ENCODE data around the gene SUGP1. TPM values are rescaled to one million over a fixed set of nuclear protein-coding genes. Genes with fewer than 3 reads are reported as not detected.

SUGP1 gene
- polyA plus RNA-seq, 3 donors = 17.4 to 38.8 (median 18.1) TPM

DNA sequence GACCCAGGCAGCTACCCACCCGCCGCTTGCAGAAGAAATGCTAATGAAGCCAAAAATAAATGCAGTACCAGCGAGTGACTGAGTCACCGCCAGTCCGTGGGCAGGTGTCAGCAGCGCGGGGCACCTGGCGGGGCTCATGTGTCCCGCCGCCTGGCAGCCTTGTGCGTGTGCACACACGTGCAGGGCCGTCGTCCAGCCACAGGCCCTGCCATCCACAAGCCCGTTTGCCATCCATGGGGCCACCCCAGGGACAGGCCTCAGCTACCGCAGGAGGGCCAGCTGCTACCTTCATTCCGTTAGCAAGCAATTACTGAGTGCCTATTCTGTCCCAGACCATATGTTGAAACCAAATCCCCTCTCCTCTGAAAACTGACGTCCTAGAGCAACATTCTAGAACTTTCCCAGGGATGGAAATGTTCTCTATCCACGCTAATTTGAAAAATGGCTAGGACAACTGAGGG is 88.0 kb downstream of the SUGP1 start:
- intact Hi-C loops (cut with micrococcal nuclease) = no loop called here
- no peak overlapping the region for H3K9ac ChIP-seq (ENCODE audit: insufficient read depth, low read length, poor library complexity, severe bottlenecking)
- peaks cover 21 to 29% of the 10 kb centered on the region in 2 donors for H3K9me3 ChIP-seq (replicated peaks in 1 of 2; ENCODE audit: control insufficient read depth in 1 of 2, insufficient read depth in 1 of 2, low read length in 2 of 2)
- no peak overlapping the region for H3K4me3 Mint-ChIP-seq
- no peaks in the 10 kb centered on the region for H3K36me3 Mint-ChIP-seq
- TF ChIP-seq, protein P1, sequence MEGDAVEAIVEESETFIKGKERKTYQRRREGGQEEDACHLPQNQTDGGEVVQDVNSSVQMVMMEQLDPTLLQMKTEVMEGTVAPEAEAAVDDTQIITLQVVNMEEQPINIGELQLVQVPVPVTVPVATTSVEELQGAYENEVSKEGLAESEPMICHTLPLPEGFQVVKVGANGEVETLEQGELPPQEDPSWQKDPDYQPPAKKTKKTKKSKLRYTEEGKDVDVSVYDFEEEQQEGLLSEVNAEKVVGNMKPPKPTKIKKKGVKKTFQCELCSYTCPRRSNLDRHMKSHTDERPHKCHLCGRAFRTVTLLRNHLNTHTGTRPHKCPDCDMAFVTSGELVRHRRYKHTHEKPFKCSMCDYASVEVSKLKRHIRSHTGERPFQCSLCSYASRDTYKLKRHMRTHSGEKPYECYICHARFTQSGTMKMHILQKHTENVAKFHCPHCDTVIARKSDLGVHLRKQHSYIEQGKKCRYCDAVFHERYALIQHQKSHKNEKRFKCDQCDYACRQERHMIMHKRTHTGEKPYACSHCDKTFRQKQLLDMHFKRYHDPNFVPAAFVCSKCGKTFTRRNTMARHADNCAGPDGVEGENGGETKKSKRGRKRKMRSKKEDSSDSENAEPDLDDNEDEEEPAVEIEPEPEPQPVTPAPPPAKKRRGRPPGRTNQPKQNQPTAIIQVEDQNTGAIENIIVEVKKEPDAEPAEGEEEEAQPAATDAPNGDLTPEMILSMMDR (IDR thresholded peaks at IDR 0.05) = no peak
- DNase-seq = no peak
- H4K20me1 ChIP-seq (ENCODE audit: insufficient read depth, low read length) = no peaks in the 10 kb centered on the region
- no peak overlapping the region for H3K27ac Mint-ChIP-seq
- no peaks in the 10 kb centered on the region for H3K79me2 ChIP-seq (ENCODE audit: insufficient read depth, low read length)
- no peaks in the 10 kb centered on the region for H3K4me1 Mint-ChIP-seq
- H3K27me3 Mint-ChIP-seq (ENCODE audit: low read depth in 3 of 3) = peaks cover 7 to 16% (median 8%) of the 10 kb centered on the region in 3 donors
- no peak overlapping the region for H2AFZ ChIP-seq (ENCODE audit: insufficient read depth, low read depth, low read length, poor library complexity, severe bottlenecking)
- no peak overlapping the region for H3K4me2 ChIP-seq (replicated peaks; ENCODE audit: extremely low read depth, low read length, poor library complexity, severe bottlenecking)
- 88% methylated on average over 18 of the region's 19 CpGs for WGBS (ENCODE audit: insufficient coverage)
- no peaks in the 10 kb centered on the region for H3K4me1 ChIP-seq (ENCODE audit: control insufficient read depth in 1 of 2, insufficient read depth in 2 of 2, low read length in 2 of 2)
- peaks cover 20 to 37% (median 31%) of the 10 kb centered on the region in 7 donors for H3K9me3 Mint-ChIP-seq
- no peak overlapping the region for H3K4me3 ChIP-seq (replicated peaks in 1 of 3; ENCODE audit: low read depth in 2 of 3, low read length in 3 of 3)
- H3K27ac ChIP-seq (ENCODE audit: low read depth in 1 of 2, low read length in 2 of 2) = no peak overlapping the region
- no peaks in the 10 kb centered on the region for H3K36me3 ChIP-seq (replicated peaks in 1 of 2; ENCODE audit: control insufficient read depth in 1 of 2, insufficient read depth in 2 of 2, low read length in 2 of 2)
- H3K27me3 ChIP-seq (ENCODE audit: control insufficient read depth in 2 of 2, insufficient read depth in 2 of 2, low read length in 2 of 2) = no peaks in the 10 kb centered on the region

DNA sequence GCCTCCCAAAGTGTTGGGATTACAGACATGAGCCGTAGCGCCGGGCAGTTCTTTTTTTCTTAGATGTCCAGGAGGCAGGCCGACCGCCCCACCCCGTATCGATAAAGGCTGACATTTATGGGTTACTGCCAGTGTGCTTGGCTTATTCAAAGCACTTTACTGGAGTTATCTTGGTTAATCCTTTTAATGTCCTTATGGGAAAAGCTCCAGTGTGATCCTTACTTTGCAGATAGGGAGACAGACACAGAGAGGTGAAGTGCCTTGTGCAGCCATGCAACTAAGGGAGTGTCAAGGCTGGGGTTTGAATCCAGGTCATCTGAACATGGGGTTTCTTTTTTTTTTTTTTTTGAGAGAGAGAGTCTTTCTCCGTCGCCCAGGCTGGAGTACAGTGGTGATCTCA is 89.3 kb downstream of the SUGP1 start:
- intact Hi-C loops (cut with micrococcal nuclease) = no loop called here
- Histone ChIP-seq H3K27ac (ENCODE audit: low read depth in 1 of 2, low read length in 2 of 2) (no peak overlapping the region), H2AFZ (ENCODE audit: insufficient read depth, low read depth, low read length, poor library complexity, severe bottlenecking) (no peak overlapping the region), H3K36me3 (replicated peaks in 1 of 2; ENCODE audit: control insufficient read depth in 1 of 2, insufficient read depth in 2 of 2, low read length in 2 of 2) (no peaks in the 10 kb centered on the region), H3K4me3 (replicated peaks in 1 of 3; ENCODE audit: low read depth in 2 of 3, low read length in 3 of 3) (no peak overlapping the region), H3K9ac (ENCODE audit: insufficient read depth, low read length, poor library complexity, severe bottlenecking) (no peak overlapping the region), H3K79me2 (ENCODE audit: insufficient read depth, low read length) (no peaks in the 10 kb centered on the region), H3K4me1 (ENCODE audit: control insufficient read depth in 1 of 2, insufficient read depth in 2 of 2, low read length in 2 of 2) (no peaks in the 10 kb centered on the region), H3K27me3 (ENCODE audit: control insufficient read depth in 2 of 2, insufficient read depth in 2 of 2, low read length in 2 of 2) (no peaks in the 10 kb centered on the region), H3K4me2 (replicated peaks; ENCODE audit: extremely low read depth, low read length, poor library complexity, severe bottlenecking) (no peak overlapping the region), H3K9me3 (replicated peaks in 1 of 2; ENCODE audit: control insufficient read depth in 1 of 2, insufficient read depth in 1 of 2, low read length in 2 of 2) (peaks cover 18 to 29% of the 10 kb centered on the region in 2 donors), H4K20me1 (ENCODE audit: insufficient read depth, low read length) (no peaks in the 10 kb centered on the region)
- TF ChIP-seq, protein P1 (IDR thresholded peaks at IDR 0.05) = no peak
- no peaks in the 10 kb centered on the region for H3K36me3 Mint-ChIP-seq
- H3K27me3 Mint-ChIP-seq (ENCODE audit: low read depth in 3 of 3) = peaks cover 8 to 22% (median 8%) of the 10 kb centered on the region in 3 donors
- peaks cover 15 to 33% (median 28%) of the 10 kb centered on the region in 7 donors for H3K9me3 Mint-ChIP-seq
- H3K4me3 Mint-ChIP-seq = no peak overlapping the region
- DNase-seq = no peak
- no peak overlapping the region for H3K27ac Mint-ChIP-seq
- 94% methylated on average over 7 of the region's 9 CpGs for WGBS (ENCODE audit: insufficient coverage)
- H3K4me1 Mint-ChIP-seq = no peaks in the 10 kb centered on the region

All from CD14-positive monocyte (primary cell).